ENCODE results near the gene RAP1GDS1. TPM values are rescaled to one million over a fixed set of nuclear protein-coding genes. Genes with fewer than 3 reads are reported as not detected.

Gene RAP1GDS1
- polyA plus RNA-seq, 3 donors = 23.6 to 37.9 (median 37.8) TPM

DNA sequence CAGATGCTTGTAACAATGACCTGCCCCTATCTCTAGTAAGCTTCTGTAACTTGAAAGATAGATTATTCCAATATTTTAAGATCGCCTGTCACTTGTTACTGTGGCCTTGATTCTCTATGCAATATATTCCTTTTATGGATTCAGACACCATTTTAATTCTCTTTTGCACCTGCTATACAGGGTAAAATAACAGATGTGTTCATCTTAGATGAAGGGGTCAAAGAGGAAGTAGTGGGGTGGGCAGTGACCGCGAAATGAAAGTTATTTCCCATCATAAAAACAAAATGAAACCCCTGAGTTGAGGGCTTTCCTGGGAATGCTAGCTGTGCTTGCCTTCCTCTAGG lies 221.3 kb downstream of the RAP1GDS1 start:
- Histone ChIP-seq H3K4me1 (ENCODE audit: control insufficient read depth in 1 of 2, insufficient read depth in 2 of 2, low read length in 2 of 2) (no peaks in the 10 kb centered on the region), H3K4me3 (replicated peaks in 1 of 3; ENCODE audit: low read depth in 2 of 3, low read length in 3 of 3) (no peak overlapping the region), H3K27ac (ENCODE audit: low read depth in 1 of 2, low read length in 2 of 2) (no peak overlapping the region), H3K9ac (ENCODE audit: insufficient read depth, low read length, poor library complexity, severe bottlenecking) (no peak overlapping the region), H3K79me2 (ENCODE audit: insufficient read depth, low read length) (no peaks in the 10 kb centered on the region), H3K4me2 (replicated peaks; ENCODE audit: extremely low read depth, low read length, poor library complexity, severe bottlenecking) (no peak overlapping the region), H3K36me3 (replicated peaks in 1 of 2; ENCODE audit: control insufficient read depth in 1 of 2, insufficient read depth in 2 of 2, low read length in 2 of 2) (no peaks in the 10 kb centered on the region), H3K9me3 (replicated peaks in 1 of 2; ENCODE audit: control insufficient read depth in 1 of 2, insufficient read depth in 1 of 2, low read length in 2 of 2) (no peaks in the 10 kb centered on the region), H2AFZ (ENCODE audit: insufficient read depth, low read depth, low read length, poor library complexity, severe bottlenecking) (no peak overlapping the region), H4K20me1 (ENCODE audit: insufficient read depth, low read length) (no peaks in the 10 kb centered on the region), H3K27me3 (ENCODE audit: control insufficient read depth in 2 of 2, insufficient read depth in 2 of 2, low read length in 2 of 2) (no peaks in the 10 kb centered on the region)
- no peak for DNase-seq
- no peak overlapping the region for H3K27ac Mint-ChIP-seq
- no CpG with 5 or more reads among the region's 3 CpGs for WGBS (ENCODE audit: insufficient coverage)
- H3K36me3 Mint-ChIP-seq = no peaks in the 10 kb centered on the region
- no peak overlapping the region for H3K4me3 Mint-ChIP-seq
- H3K4me1 Mint-ChIP-seq = no peaks in the 10 kb centered on the region
- intact Hi-C loops (cut with micrococcal nuclease) = no loop called here
- H3K27me3 Mint-ChIP-seq (ENCODE audit: low read depth in 3 of 3) = peaks cover 0 to 3% (median 0%) of the 10 kb centered on the region in 3 donors
- H3K9me3 Mint-ChIP-seq = peaks cover 0 to 6% (median 0%) of the 10 kb centered on the region in 7 donors
- no peak for TF ChIP-seq CTCF (IDR thresholded peaks at IDR 0.05)

- Histone ChIP-seq H3K4me3 (replicated peaks in 1 of 3; ENCODE audit: low read depth in 2 of 3, low read length in 3 of 3) (no peak overlapping the region), H3K9me3 (replicated peaks in 1 of 2; ENCODE audit: control insufficient read depth in 1 of 2, insufficient read depth in 1 of 2, low read length in 2 of 2) (no peaks in the 10 kb centered on the region), H3K27me3 (ENCODE audit: control insufficient read depth in 2 of 2, insufficient read depth in 2 of 2, low read length in 2 of 2) (no peaks in the 10 kb centered on the region), H4K20me1 (ENCODE audit: insufficient read depth, low read length) (no peaks in the 10 kb centered on the region), H3K9ac (ENCODE audit: insufficient read depth, low read length, poor library complexity, severe bottlenecking) (no peak overlapping the region), H3K4me1 (ENCODE audit: control insufficient read depth in 1 of 2, insufficient read depth in 2 of 2, low read length in 2 of 2) (no peaks in the 10 kb centered on the region), H3K79me2 (ENCODE audit: insufficient read depth, low read length) (no peaks in the 10 kb centered on the region), H3K4me2 (replicated peaks; ENCODE audit: extremely low read depth, low read length, poor library complexity, severe bottlenecking) (no peak overlapping the region), H3K36me3 (replicated peaks in 1 of 2; ENCODE audit: control insufficient read depth in 1 of 2, insufficient read depth in 2 of 2, low read length in 2 of 2) (no peaks in the 10 kb centered on the region), H3K27ac (ENCODE audit: low read depth in 1 of 2, low read length in 2 of 2) (no peak overlapping the region), H2AFZ (ENCODE audit: insufficient read depth, low read depth, low read length, poor library complexity, severe bottlenecking) (no peak overlapping the region)
- H3K4me3 Mint-ChIP-seq = no peak overlapping the region
- no peak for DNase-seq
- H3K36me3 Mint-ChIP-seq = no peaks in the 10 kb centered on the region
- intact Hi-C loops (cut with micrococcal nuclease) = no loop called here
- no peak overlapping the region for H3K27ac Mint-ChIP-seq
- H3K9me3 Mint-ChIP-seq = peaks cover 0 to 6% (median 0%) of the 10 kb centered on the region in 7 donors
- TF ChIP-seq CTCF (IDR thresholded peaks at IDR 0.05) = no peak
- H3K27me3 Mint-ChIP-seq (ENCODE audit: low read depth in 3 of 3) = peaks cover 0 to 3% (median 0%) of the 10 kb centered on the region in 3 donors
- H3K4me1 Mint-ChIP-seq = no peaks in the 10 kb centered on the region
- WGBS (ENCODE audit: insufficient coverage) = 88% methylated on average over 6 of the region's 10 CpGs
Observed at GRCh38 chr4:98482847-98483806, 221.9 kb downstream of the RAP1GDS1 start.

All from CD14-positive monocyte (primary cell).